ENCODE data around the gene ABHD11. TPM values are rescaled to one million over a fixed set of nuclear protein-coding genes. Genes with fewer than 3 reads are reported as not detected.

The ABHD11 gene
- total and polyA plus RNA-seq, 9 of the 15 experiments (the other 6 are each of a cell fraction or from before 2014, with no cell fraction given): 7.7 to 44.2 (median 18.9) TPM

DNA sequence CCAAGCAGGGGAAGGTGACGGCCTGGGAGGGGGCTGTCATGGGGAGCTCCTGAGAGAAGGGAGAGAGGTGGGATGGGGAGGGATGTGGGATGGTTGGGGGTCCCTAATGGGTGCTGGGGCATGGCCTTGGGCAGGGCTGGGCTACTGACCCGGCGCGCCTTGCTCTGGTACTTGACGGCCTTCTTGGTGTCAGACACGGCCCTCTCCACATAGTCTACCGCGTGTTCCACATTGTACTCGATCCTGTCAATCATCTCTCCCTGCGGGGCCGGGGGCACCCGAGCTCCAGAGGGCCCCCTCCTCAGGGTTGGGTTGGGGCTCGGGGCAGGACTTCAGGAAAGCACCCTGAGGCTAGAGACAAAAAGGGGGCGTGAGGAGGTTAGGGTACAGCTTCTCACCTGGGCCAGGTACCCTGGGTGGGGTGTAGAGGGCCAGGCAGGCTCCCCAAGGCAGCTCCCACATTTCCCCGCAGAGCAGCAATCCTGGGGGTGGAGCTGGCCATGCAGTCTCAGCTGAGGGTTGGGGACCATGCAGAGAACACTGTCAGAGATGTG is 37.9 kb downstream of the ABHD11 start:
- no peaks in the 10 kb centered on the region for H3K79me2 ChIP-seq (ENCODE audit: control insufficient read depth, insufficient read depth, low read length)
- TF ChIP-seq NFE2L1 (tag; IDR thresholded peaks at IDR 0.05; ENCODE audit: borderline replicate concordance, low read depth) (no peak), POLR2G (IDR thresholded peaks at IDR 0.05; ENCODE audit: low read depth, low read length) (peak; percentile 52), SMARCA5 (IDR thresholded peaks at IDR 0.05) (no peak), POLR2AphosphoS5 (IDR thresholded peaks at IDR 0.05; ENCODE audit: control insufficient read depth, insufficient read depth, low read depth, low read length) (peak; percentile 6; the same call in 1 of the 2 replicates), NFXL1 (CRISPR knock-in tag; IDR thresholded peaks at IDR 0.05) (no peak), FOXP1 (CRISPR knock-in tag; IDR thresholded peaks at IDR 0.05) (no peak), BRCA1 (IDR thresholded peaks at IDR 0.05) (no peak), BRCA1 (CRISPR knock-in tag; IDR thresholded peaks at IDR 0.05) (no peak), ATF7 (IDR thresholded peaks at IDR 0.05) (no peak), PHB (CRISPR knock-in tag; IDR thresholded peaks at IDR 0.05) (no peak), GATAD2A (IDR thresholded peaks at IDR 0.05) (no peak), POLR2A (conservative IDR thresholded peaks at IDR 0.05) (0 out of 2 replicates have a peak, but pooled peaks have one; percentile 9), CSDE1 (IDR thresholded peaks at IDR 0.05) (no peak), XRCC4 (IDR thresholded peaks at IDR 0.05; ENCODE audit: extremely low read depth, insufficient read depth, insufficient read length) (no peak), NBN (IDR thresholded peaks at IDR 0.05; ENCODE audit: low read depth) (no peak), NUFIP1 (IDR thresholded peaks at IDR 0.05; ENCODE audit: partially characterized antibody) (no peak), MAFK (IDR thresholded peaks at IDR 0.05; ENCODE audit: low read length) (no peak), JUND (IDR thresholded peaks at IDR 0.05; ENCODE audit: borderline replicate concordance, low read depth, low read length) (no peak), JUND (tag; IDR thresholded peaks at IDR 0.05; ENCODE audit: borderline replicate concordance, low read depth, low read length) (no peak), OTX1 (CRISPR knock-in tag; IDR thresholded peaks at IDR 0.05) (no peak), ZNF311 (CRISPR knock-in tag; IDR thresholded peaks at IDR 0.05) (no peak)
- TF ChIP-seq, protein P1, sequence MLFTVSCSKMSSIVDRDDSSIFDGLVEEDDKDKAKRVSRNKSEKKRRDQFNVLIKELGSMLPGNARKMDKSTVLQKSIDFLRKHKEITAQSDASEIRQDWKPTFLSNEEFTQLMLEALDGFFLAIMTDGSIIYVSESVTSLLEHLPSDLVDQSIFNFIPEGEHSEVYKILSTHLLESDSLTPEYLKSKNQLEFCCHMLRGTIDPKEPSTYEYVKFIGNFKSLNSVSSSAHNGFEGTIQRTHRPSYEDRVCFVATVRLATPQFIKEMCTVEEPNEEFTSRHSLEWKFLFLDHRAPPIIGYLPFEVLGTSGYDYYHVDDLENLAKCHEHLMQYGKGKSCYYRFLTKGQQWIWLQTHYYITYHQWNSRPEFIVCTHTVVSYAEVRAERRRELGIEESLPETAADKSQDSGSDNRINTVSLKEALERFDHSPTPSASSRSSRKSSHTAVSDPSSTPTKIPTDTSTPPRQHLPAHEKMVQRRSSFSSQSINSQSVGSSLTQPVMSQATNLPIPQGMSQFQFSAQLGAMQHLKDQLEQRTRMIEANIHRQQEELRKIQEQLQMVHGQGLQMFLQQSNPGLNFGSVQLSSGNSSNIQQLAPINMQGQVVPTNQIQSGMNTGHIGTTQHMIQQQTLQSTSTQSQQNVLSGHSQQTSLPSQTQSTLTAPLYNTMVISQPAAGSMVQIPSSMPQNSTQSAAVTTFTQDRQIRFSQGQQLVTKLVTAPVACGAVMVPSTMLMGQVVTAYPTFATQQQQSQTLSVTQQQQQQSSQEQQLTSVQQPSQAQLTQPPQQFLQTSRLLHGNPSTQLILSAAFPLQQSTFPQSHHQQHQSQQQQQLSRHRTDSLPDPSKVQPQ (CRISPR knock-in tag; IDR thresholded peaks at IDR 0.05; ENCODE audit: borderline replicate concordance): no peak
- TF ChIP-seq, protein P2, sequence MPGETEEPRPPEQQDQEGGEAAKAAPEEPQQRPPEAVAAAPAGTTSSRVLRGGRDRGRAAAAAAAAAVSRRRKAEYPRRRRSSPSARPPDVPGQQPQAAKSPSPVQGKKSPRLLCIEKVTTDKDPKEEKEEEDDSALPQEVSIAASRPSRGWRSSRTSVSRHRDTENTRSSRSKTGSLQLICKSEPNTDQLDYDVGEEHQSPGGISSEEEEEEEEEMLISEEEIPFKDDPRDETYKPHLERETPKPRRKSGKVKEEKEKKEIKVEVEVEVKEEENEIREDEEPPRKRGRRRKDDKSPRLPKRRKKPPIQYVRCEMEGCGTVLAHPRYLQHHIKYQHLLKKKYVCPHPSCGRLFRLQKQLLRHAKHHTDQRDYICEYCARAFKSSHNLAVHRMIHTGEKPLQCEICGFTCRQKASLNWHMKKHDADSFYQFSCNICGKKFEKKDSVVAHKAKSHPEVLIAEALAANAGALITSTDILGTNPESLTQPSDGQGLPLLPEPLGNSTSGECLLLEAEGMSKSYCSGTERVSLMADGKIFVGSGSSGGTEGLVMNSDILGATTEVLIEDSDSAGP (CRISPR knock-in tag; IDR thresholded peaks at IDR 0.05): no peak

More for the DNA sequence above, 37.9 kb downstream of the ABHD11 start:
- H3K9ac ChIP-seq (ENCODE audit: insufficient read depth in 1 of 2, low read depth in 2 of 2, low read length in 2 of 2): 0 out of 4 replicates have a peak overlapping the region, but pooled peaks of 1 of the 2 experiments have one; percentile 13
- ChIA-PET CTCF (ENCODE audit: low intra/inter-chr PET ratio) (no interaction called here), POLR2A (interaction anchor here (0.5 to 2.3 kb wide), 7 partner anchors 10 to 180 kb away, joined by 3 to 10 read pairs (median 3); partner anchors contain the start of gene VPS37D)
- H3K27me3 ChIP-seq (ENCODE audit: control insufficient read depth in 2 of 2, insufficient read depth in 2 of 2, low read length in 2 of 2): no peaks in the 10 kb centered on the region; a peak in 1 of 5 replicates
- H3K36me3 ChIP-seq (ENCODE audit: control insufficient read depth, insufficient read depth, low read length): peaks cover 63% of the 10 kb centered on the region; the same call in 2 of the 3 replicates
- no TSS peak for BruUV-seq (replicated peaks)
- no peak overlapping the region for H3K4me3 ChIP-seq
- DNase-seq (ENCODE audit: extremely low read depth in 1 of 4, low spot score in 3 of 4) (no peak), ATAC-seq (no peak), FAIRE-seq (no peak)
- WGBS (ENCODE audit: insufficient coverage, low coverage, missing lambda C conversion rate): 75% methylated on average over 14 of the region's 15 CpGs
- H3K9me3 ChIP-seq (replicated peaks; ENCODE audit: control insufficient read depth, insufficient read depth, low read depth, low read length): no peaks in the 10 kb centered on the region
- H3K4me1 ChIP-seq (replicated peaks in 1 of 2; ENCODE audit: control insufficient read depth in 2 of 2, insufficient read depth in 2 of 2, low read length in 2 of 2): peaks cover 9 to 51% of the 10 kb centered on the region in 2 experiments; a peak in 4 of 5 replicates
- no peak overlapping the region for H2AFZ ChIP-seq (ENCODE audit: low read depth, low read length)
- H4K20me1 ChIP-seq (replicated peaks; ENCODE audit: control insufficient read depth, insufficient read depth, low read length): peaks cover 24% of the 10 kb centered on the region
- intact Hi-C loops (cut with micrococcal nuclease) (loop anchor here (1.0 kb wide), 1 partner anchor 25 kb away; no protein-coding TSS in a partner anchor), in situ Hi-C loops (cut with MboI) (no loop called here)
- no peak overlapping the region for H3K27ac ChIP-seq (ENCODE audit: extremely low read depth, low read depth, low read length)
- no peak overlapping the region for H3K4me2 ChIP-seq (ENCODE audit: insufficient read depth, low read length)
- H3K9me1 ChIP-seq (ENCODE audit: control insufficient read depth, insufficient read depth, low read length): no peaks in the 10 kb centered on the region

All from K562 (cell line).